ENCODE measurements around the gene CARD11.
A peak's percentile ranks its signal among the peaks of the same experiment; 100 is the strongest.

The CARD11 gene

GRCh38 chr7:3073763-3074458 is 30.2 kb upstream of the CARD11 start:
- no peak for DNase-seq (ENCODE audit: low spot score in 2 of 2)
- Histone ChIP-seq H3K9me3 (no peaks in the 10 kb centered on the region), H3K27me3 (ENCODE audit: low read depth) (no peaks in the 10 kb centered on the region), H3K4me3 (no peak overlapping the region), H3K4me1 (no peaks in the 10 kb centered on the region), H3K36me3 (replicated peaks) (no peaks in the 10 kb centered on the region)
- in situ Hi-C loops (cut with MboI; ENCODE audit: low sequenced_read_pairs) = no loop called here

- Histone ChIP-seq H3K36me3 (replicated peaks) (no peaks in the 10 kb centered on the region), H3K4me3 (no peak overlapping the region), H3K4me1 (no peaks in the 10 kb centered on the region), H3K27me3 (ENCODE audit: low read depth) (no peaks in the 10 kb centered on the region), H3K9me3 (no peaks in the 10 kb centered on the region)
- in situ Hi-C loops (cut with MboI; ENCODE audit: low sequenced_read_pairs) = no loop called here
- no peak for DNase-seq (ENCODE audit: low spot score in 2 of 2)
These were observed 27.2 kb upstream of the CARD11 start for GRCh38 chr7:3070908-3071307.

- Histone ChIP-seq H3K36me3 (replicated peaks) (no peaks in the 10 kb centered on the region), H3K4me1 (no peaks in the 10 kb centered on the region), H3K4me3 (no peak overlapping the region), H3K9me3 (no peaks in the 10 kb centered on the region), H3K27me3 (ENCODE audit: low read depth) (no peaks in the 10 kb centered on the region)
- in situ Hi-C loops (cut with MboI; ENCODE audit: low sequenced_read_pairs) = no loop called here
- DNase-seq (ENCODE audit: low spot score in 2 of 2) = no peak
These were observed 26.2 kb upstream of the CARD11 start for GRCh38 chr7:3069771-3070449.

- DNase-seq (ENCODE audit: low spot score in 2 of 2) = no peak
- H3K27me3 ChIP-seq (ENCODE audit: low read depth) = no peaks in the 10 kb centered on the region
- H3K4me3 ChIP-seq = no peak overlapping the region
- H3K4me1 ChIP-seq = no peaks in the 10 kb centered on the region
- no peaks in the 10 kb centered on the region for H3K9me3 ChIP-seq
- no peaks in the 10 kb centered on the region for H3K36me3 ChIP-seq (replicated peaks)
- in situ Hi-C loops (cut with MboI; ENCODE audit: low sequenced_read_pairs) = no loop called here
These were observed 24.9 kb upstream of the CARD11 start for GRCh38 chr7:3068530-3068929.

- H3K27me3 ChIP-seq (ENCODE audit: low read depth) = no peaks in the 10 kb centered on the region
- no peaks in the 10 kb centered on the region for H3K36me3 ChIP-seq (replicated peaks)
- no peak overlapping the region for H3K4me3 ChIP-seq
- H3K9me3 ChIP-seq = no peaks in the 10 kb centered on the region
- no peak for DNase-seq (ENCODE audit: low spot score in 2 of 2)
- in situ Hi-C loops (cut with MboI; ENCODE audit: low sequenced_read_pairs) = no loop called here
- no peaks in the 10 kb centered on the region for H3K4me1 ChIP-seq
These were observed 24.1 kb upstream of the CARD11 start for GRCh38 chr7:3067606-3068380.

GRCh38 chr7:3067193-3067592 is 23.5 kb upstream of the CARD11 start:
- Histone ChIP-seq H3K4me3 (no peak overlapping the region), H3K36me3 (replicated peaks) (no peaks in the 10 kb centered on the region), H3K9me3 (no peaks in the 10 kb centered on the region), H3K27me3 (ENCODE audit: low read depth) (no peaks in the 10 kb centered on the region), H3K4me1 (no peaks in the 10 kb centered on the region)
- in situ Hi-C loops (cut with MboI; ENCODE audit: low sequenced_read_pairs) = no loop called here
- DNase-seq (ENCODE audit: low spot score in 2 of 2) = no peak

- Histone ChIP-seq H3K27me3 (ENCODE audit: low read depth) (no peaks in the 10 kb centered on the region), H3K36me3 (replicated peaks) (no peaks in the 10 kb centered on the region), H3K9me3 (no peaks in the 10 kb centered on the region), H3K4me3 (no peak overlapping the region), H3K4me1 (no peaks in the 10 kb centered on the region)
- no peak for DNase-seq (ENCODE audit: low spot score in 2 of 2)
- in situ Hi-C loops (cut with MboI; ENCODE audit: low sequenced_read_pairs) = no loop called here
These were observed 22.8 kb upstream of the CARD11 start for GRCh38 chr7:3066506-3066905.

GRCh38 chr7:3065724-3066143 is 22.1 kb upstream of the CARD11 start:
- peak; percentile 23 to 71 for DNase-seq (ENCODE audit: low spot score in 2 of 2)
- Histone ChIP-seq H3K27me3 (ENCODE audit: low read depth) (no peaks in the 10 kb centered on the region), H3K36me3 (replicated peaks) (no peaks in the 10 kb centered on the region), H3K4me3 (no peak overlapping the region), H3K9me3 (no peaks in the 10 kb centered on the region), H3K4me1 (no peaks in the 10 kb centered on the region)
- in situ Hi-C loops (cut with MboI; ENCODE audit: low sequenced_read_pairs) = no loop called here

GRCh38 chr7:3064067-3064466 is 20.4 kb upstream of the CARD11 start:
- no peaks in the 10 kb centered on the region for H3K27me3 ChIP-seq (ENCODE audit: low read depth)
- no peaks in the 10 kb centered on the region for H3K4me1 ChIP-seq
- no peaks in the 10 kb centered on the region for H3K36me3 ChIP-seq (replicated peaks)
- in situ Hi-C loops (cut with MboI; ENCODE audit: low sequenced_read_pairs) = no loop called here
- H3K9me3 ChIP-seq = no peaks in the 10 kb centered on the region
- no peak overlapping the region for H3K4me3 ChIP-seq
- no peak for DNase-seq (ENCODE audit: low spot score in 2 of 2)

- H3K9me3 ChIP-seq = no peaks in the 10 kb centered on the region
- in situ Hi-C loops (cut with MboI; ENCODE audit: low sequenced_read_pairs) = no loop called here
- H3K4me1 ChIP-seq = no peaks in the 10 kb centered on the region
- no peaks in the 10 kb centered on the region for H3K36me3 ChIP-seq (replicated peaks)
- no peak overlapping the region for H3K4me3 ChIP-seq
- H3K27me3 ChIP-seq (ENCODE audit: low read depth) = no peaks in the 10 kb centered on the region
- no peak for DNase-seq (ENCODE audit: low spot score in 2 of 2)
These were observed 19.5 kb upstream of the CARD11 start for GRCh38 chr7:3063016-3063753.

- no peak for DNase-seq (ENCODE audit: low spot score in 2 of 2)
- no peaks in the 10 kb centered on the region for H3K4me1 ChIP-seq
- in situ Hi-C loops (cut with MboI; ENCODE audit: low sequenced_read_pairs) = no loop called here
- no peaks in the 10 kb centered on the region for H3K36me3 ChIP-seq (replicated peaks)
- no peak overlapping the region for H3K4me3 ChIP-seq
- no peaks in the 10 kb centered on the region; the same call in 1 of the 2 replicates for H3K9me3 ChIP-seq
- no peaks in the 10 kb centered on the region for H3K27me3 ChIP-seq (ENCODE audit: low read depth)
These were observed 13.4 kb upstream of the CARD11 start for GRCh38 chr7:3057066-3057420.

- Histone ChIP-seq H3K36me3 (replicated peaks) (no peaks in the 10 kb centered on the region), H3K4me3 (no peak overlapping the region), H3K4me1 (no peaks in the 10 kb centered on the region), H3K9me3 (no peaks in the 10 kb centered on the region; the same call in 1 of the 2 replicates), H3K27me3 (ENCODE audit: low read depth) (no peaks in the 10 kb centered on the region)
- no peak for DNase-seq (ENCODE audit: low spot score in 2 of 2)
- in situ Hi-C loops (cut with MboI; ENCODE audit: low sequenced_read_pairs) = no loop called here
These were observed 12.8 kb upstream of the CARD11 start for GRCh38 chr7:3056234-3057065.

- Histone ChIP-seq H3K4me3 (no peak overlapping the region), H3K4me1 (no peaks in the 10 kb centered on the region), H3K9me3 (no peaks in the 10 kb centered on the region; the same call in 1 of the 2 replicates), H3K36me3 (replicated peaks) (no peaks in the 10 kb centered on the region), H3K27me3 (ENCODE audit: low read depth) (no peaks in the 10 kb centered on the region)
- in situ Hi-C loops (cut with MboI; ENCODE audit: low sequenced_read_pairs) = no loop called here
- DNase-seq (ENCODE audit: low spot score in 2 of 2) = no peak
These were observed 12.0 kb upstream of the CARD11 start for GRCh38 chr7:3055626-3056025.

Measured in HAP-1 (cell line).